Neural cell (in vitro differentiated cells): ENCODE results near the gene NREP. TPM values are rescaled to one million over a fixed set of nuclear protein-coding genes. Genes with fewer than 3 reads are reported as not detected.

Source experiments
- H2AFZ ChIP-seq: fragments of 200-600, 300-800 bp; sonication (generic), shearing (Covaris generic); 2 replicates; pipeline ENCODE4 v1.6.0; 2014; ENCODE audit warnings: low read depth, mild to moderate bottlenecking, antibody characterized with exemption, low read length, moderate library complexity
- H3F3A ChIP-seq: fragments of 200-600 bp; shearing (Covaris generic); 2 replicates; pipeline ENCODE4 v1.6.1; 2016; ENCODE audit warnings: mild to moderate bottlenecking, moderate library complexity, mixed read lengths, antibody characterized with exemption, low read length; ENCODE audit not compliant: insufficient read depth, poor library complexity, severe bottlenecking
- H3K27ac ChIP-seq: fragments of 200-600, 300-800 bp; sonication (generic), shearing (Covaris generic); 2 replicates; pipeline ENCODE4 v1.5.1; 2014; ENCODE audit warnings: mild to moderate bottlenecking, low read length, moderate library complexity
- H3K27me3 ChIP-seq: fragments of 300-800, 200-600 bp; sonication (generic), shearing (Covaris generic); 2 replicates; pipeline ENCODE4 v1.6.0; 2014; ENCODE audit warnings: mild to moderate bottlenecking, low read depth, low read length, moderate library complexity; ENCODE audit not compliant: insufficient read depth
- H3K36me3 ChIP-seq: fragments of 300-800, 200-600 bp; sonication (generic), shearing (Covaris generic); 2 replicates; pipeline ENCODE4 v1.5.1; 2014; ENCODE audit warnings: mild to moderate bottlenecking, antibody characterized with exemption, low read length, moderate library complexity; ENCODE audit not compliant: insufficient read depth
- H3K4me2 ChIP-seq: fragments of 300-800, 200-600 bp; sonication (generic), shearing (Covaris generic); 2 replicates; pipeline ENCODE4 v1.6.0; 2014; ENCODE audit warnings: mild to moderate bottlenecking, low read length
- H3K4me3 ChIP-seq: fragments of 300-800, 200-600 bp; sonication (generic), shearing (Covaris generic); 2 replicates; pipeline ENCODE4 v1.5.1; 2014; ENCODE audit warnings: mild to moderate bottlenecking, low read length, moderate library complexity
- H3K79me2 ChIP-seq: fragments of 200-600 bp; shearing (Covaris generic); replicated peaks from 2 replicates; pipeline ENCODE4 v1.6.0; 2014; ENCODE audit warnings: mild to moderate bottlenecking, low read length, moderate library complexity; ENCODE audit not compliant: insufficient read depth
- H3K9ac ChIP-seq: fragments of 300-800, 200-600 bp; sonication (generic), shearing (Covaris generic); 2 replicates; pipeline ENCODE4 v1.6.1; 2016; ENCODE audit warnings: mild to moderate bottlenecking, low read length, mixed read lengths
- H3K9me2 ChIP-seq: fragments of 200-600 bp; shearing (Covaris generic); 2 replicates; pipeline ENCODE4 v1.6.1; 2016; ENCODE audit warnings: mild to moderate bottlenecking, low read length, mixed read lengths; ENCODE audit not compliant: insufficient read depth
- H3K9me3 ChIP-seq: fragments of 200-600, 300-800 bp; sonication (generic), shearing (Covaris generic); 2 replicates; pipeline ENCODE4 v1.6.1; 2016; ENCODE audit warnings: mild to moderate bottlenecking, mixed run types, low read length, moderate library complexity, mixed read lengths
- H4K20me1 ChIP-seq: fragments of 200-600 bp; shearing (Covaris generic); 2 replicates; pipeline ENCODE4 v1.6.1; 2016; ENCODE audit warnings: mild to moderate bottlenecking, mixed run types; ENCODE audit not compliant: insufficient read depth
- CTCF ChIP-seq: fragments of 450-650 bp; IDR thresholded peaks from 2 replicates; pipeline ENCODE4 v1.5.1; 2014; ENCODE audit warnings: antibody characterized with exemption, mild to moderate bottlenecking, moderate library complexity; ENCODE audit not compliant: poor library complexity, severe bottlenecking
- EP300 ChIP-seq: fragments of 450-650 bp; conservative IDR thresholded peaks from 2 replicates; pipeline ENCODE4 v1.6.1; 2014; ENCODE audit warnings: antibody characterized with exemption, mild to moderate bottlenecking, moderate library complexity; ENCODE audit not compliant: poor library complexity, severe bottlenecking
- EZH2 ChIP-seq: fragments of 200-600, 300-800 bp; shearing (Covaris generic), sonication (generic); IDR thresholded peaks from 2 replicates; pipeline ENCODE4 v1.6.1; 2014; ENCODE audit warnings: antibody characterized with exemption, low read length, borderline replicate concordance, mild to moderate bottlenecking; ENCODE audit not compliant: insufficient read depth, poor library complexity, severe bottlenecking
- MXI1 ChIP-seq: fragments of 450-650 bp; conservative IDR thresholded peaks from 2 replicates; pipeline ENCODE4 v1.6.1; 2014; ENCODE audit warnings: antibody characterized with exemption, mild to moderate bottlenecking; ENCODE audit not compliant: poor library complexity, severe bottlenecking
- POLR2AphosphoS5 ChIP-seq: IDR thresholded peaks from 2 replicates; pipeline ENCODE4 v1.6.1; 2012
- RAD21 ChIP-seq: fragments of 450-650 bp; conservative IDR thresholded peaks from 2 replicates; pipeline ENCODE4 v1.6.1; 2014; ENCODE audit warnings: antibody characterized with exemption, mild to moderate bottlenecking, moderate library complexity
- REST ChIP-seq: IDR thresholded peaks from 2 replicates; pipeline ENCODE4 v1.6.1; 2012; ENCODE audit warnings: borderline replicate concordance
- SMC3 ChIP-seq: fragments of 450-650 bp; conservative IDR thresholded peaks from 2 replicates; pipeline ENCODE4 v1.6.1; 2014; ENCODE audit warnings: antibody characterized with exemption, mild to moderate bottlenecking, moderate library complexity; ENCODE audit not compliant: poor library complexity
- TAF1 ChIP-seq: IDR thresholded peaks from 2 replicates; pipeline ENCODE4 v1.6.1; 2012; ENCODE audit warnings: low read depth
- polyA plus RNA-seq: library from polyadenylated mRNA; depleted of rRNA; stranded (reverse); fragments of >200 nt; gene quantifications from 2 replicates; pipeline ENCODE4 v1.2.3, GENCODE V29; 2014

The NREP gene
- polyA plus RNA-seq, 1 donor from 2014 or later: 3,807 TPM

- H3K4me2 ChIP-seq: no peak overlapping the region
- H4K20me1 ChIP-seq: no peaks in the 10 kb centered on the region
- H3K9me2 ChIP-seq: no peaks in the 10 kb centered on the region
- TF ChIP-seq EZH2: no peak
- TF ChIP-seq REST: no peak
- TF ChIP-seq TAF1: no peak
- TF ChIP-seq RAD21: no peak
- no peak for TF ChIP-seq EP300
- TF ChIP-seq MXI1: no peak
- TF ChIP-seq CTCF: no peak
- no peak for TF ChIP-seq POLR2AphosphoS5
- TF ChIP-seq SMC3: no peak
- no peak overlapping the region for H3K9ac ChIP-seq
- H3K27ac ChIP-seq: no peak overlapping the region
- no peak overlapping the region for H3K4me3 ChIP-seq
- no peaks in the 10 kb centered on the region for H3K27me3 ChIP-seq
- H2AFZ ChIP-seq: no peak overlapping the region
- peaks cover 14% of the 10 kb centered on the region for H3K36me3 ChIP-seq
- peaks cover 18% of the 10 kb centered on the region for H3K79me2 ChIP-seq
- no peaks in the 10 kb centered on the region for H3F3A ChIP-seq
- no peaks in the 10 kb centered on the region for H3K9me3 ChIP-seq
Measured at GRCh38 chr5:111728941-111729340, 28.1 kb downstream of the NREP start.

- Histone ChIP-seq H3K4me3 (no peak overlapping the region), H3K4me2 (no peak overlapping the region), H2AFZ (no peak overlapping the region), H3K36me3 (peaks cover 5% of the 10 kb centered on the region), H4K20me1 (no peaks in the 10 kb centered on the region), H3K9ac (no peak overlapping the region), H3K9me3 (no peaks in the 10 kb centered on the region), H3F3A (no peaks in the 10 kb centered on the region), H3K27me3 (no peaks in the 10 kb centered on the region), H3K27ac (no peak overlapping the region), H3K9me2 (no peaks in the 10 kb centered on the region), H3K79me2 (no peaks in the 10 kb centered on the region)
- no peak for TF ChIP-seq TAF1
- TF ChIP-seq POLR2AphosphoS5: no peak
- no peak for TF ChIP-seq CTCF
- no peak for TF ChIP-seq REST
Measured at GRCh38 chr5:111726986-111727385, 30.0 kb downstream of the NREP start.
